RPMI7951 (cell line): ENCODE results near the gene RASL12. TPM values are rescaled to one million over a fixed set of nuclear protein-coding genes. Genes with fewer than 3 reads are reported as not detected.

ENCODE experiments used
- DNase-seq: peaks from one replicate; pipeline ENCODE4 v3.0.0-alpha.2; 2012; ENCODE audit warnings: low read depth
- total RNA-seq: library from RNA; depleted of rRNA; stranded (reverse); fragments of >200 nt; shearing (Covaris generic); gene quantifications from 2 replicates; pipeline ENCODE4 v1.2.3, GENCODE V29; 2014

RASL12 gene
- total RNA-seq, 1 experiment from 2014 or later = 0.48 TPM

DNA sequence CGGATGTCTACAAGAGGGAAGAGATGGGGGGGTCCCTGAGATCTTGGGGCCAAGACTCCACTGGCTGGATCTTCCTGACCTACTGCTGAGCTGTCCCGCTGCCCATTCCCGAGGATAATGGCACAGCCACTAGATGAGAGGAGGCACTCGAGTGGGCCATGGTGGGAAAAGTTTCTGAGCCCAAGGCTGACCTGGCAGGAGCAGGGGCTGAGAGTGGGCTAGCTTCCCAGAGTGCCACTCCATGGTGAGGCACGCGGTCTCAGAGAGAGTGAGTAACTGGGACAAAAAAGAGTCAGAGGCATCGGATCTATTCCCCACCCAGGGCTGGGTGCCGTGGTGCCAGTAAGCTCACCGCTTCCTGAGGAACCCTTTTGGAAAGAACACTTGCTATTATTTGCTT, 11.7 kb downstream of the RASL12 start:
- DNase-seq = no peak

DNA sequence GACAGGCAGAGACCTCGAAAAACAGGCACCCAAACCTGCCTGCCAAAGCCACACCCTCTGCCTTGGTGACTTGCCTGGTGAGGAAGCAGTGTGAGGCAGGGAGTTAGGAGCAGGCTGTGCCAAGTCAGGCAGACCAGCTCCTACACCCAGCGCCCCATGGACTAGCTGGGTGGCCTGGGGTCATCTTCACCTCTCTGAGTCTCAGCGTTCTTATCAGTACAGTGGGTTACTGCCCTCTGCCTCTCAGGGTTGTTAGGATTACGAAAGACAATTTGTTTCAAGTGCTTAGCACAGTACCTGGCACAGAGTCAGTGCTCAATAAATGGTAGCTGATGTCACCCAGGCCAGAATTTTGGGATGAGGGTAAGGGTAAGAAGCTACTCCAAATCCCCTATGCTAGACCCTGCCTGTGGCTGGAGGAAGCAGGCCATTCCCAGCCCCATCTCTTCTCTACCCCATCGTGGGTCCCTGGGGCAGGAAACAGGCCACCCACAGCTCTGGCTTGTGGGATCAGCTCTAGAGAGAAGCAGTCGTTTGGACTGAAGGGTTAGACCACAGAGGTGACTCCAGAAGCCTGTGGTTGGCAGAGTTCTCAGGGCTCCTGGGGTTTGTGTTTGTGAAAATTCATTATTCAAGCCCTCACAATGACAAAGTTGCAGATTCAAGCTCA, 12.5 kb downstream of the RASL12 start:
- no peak for DNase-seq

DNA sequence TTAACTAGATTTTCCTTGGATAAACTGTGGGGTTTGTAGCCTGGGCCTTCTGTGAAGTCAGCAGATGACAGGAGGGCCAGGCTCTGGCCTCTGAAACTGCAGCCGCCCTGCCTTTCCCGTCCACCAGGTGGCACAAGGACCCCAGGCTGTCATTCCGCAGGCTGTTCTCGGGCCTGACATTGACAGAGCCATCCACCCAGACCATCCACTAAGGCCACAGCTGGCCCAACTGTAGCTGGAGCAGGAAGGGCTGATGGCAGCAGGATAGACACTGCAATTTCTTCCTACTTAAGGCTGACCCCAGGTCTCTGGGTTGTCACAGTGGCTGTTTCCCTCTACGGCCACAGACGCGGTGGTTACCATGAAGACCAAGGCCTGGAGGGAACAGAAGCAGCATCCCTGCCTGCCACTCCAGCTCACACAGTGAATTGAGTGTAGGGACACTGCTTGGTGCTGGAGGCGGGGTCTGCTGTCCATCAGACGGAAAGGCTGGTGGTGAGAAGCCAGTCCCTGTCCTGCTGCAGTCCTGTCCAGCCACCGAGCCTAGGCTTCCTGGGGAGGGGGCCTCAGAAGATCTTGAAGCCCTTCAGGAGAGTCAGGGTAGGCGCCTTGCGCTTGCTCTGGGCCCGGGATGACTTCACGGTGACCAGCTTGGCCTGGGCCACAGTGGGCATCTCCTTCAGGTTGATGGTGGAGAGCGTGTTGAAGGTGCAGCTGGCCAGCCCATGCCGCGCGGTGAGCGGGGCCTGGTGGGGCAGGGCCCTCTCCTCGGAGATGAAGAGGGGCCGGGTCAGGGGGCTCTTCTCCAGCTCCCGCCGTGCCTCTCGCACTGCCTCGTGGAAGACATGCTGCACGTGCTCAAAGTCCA, 13.2 kb downstream of the RASL12 start:
- peak; percentile 59 for DNase-seq

DNA sequence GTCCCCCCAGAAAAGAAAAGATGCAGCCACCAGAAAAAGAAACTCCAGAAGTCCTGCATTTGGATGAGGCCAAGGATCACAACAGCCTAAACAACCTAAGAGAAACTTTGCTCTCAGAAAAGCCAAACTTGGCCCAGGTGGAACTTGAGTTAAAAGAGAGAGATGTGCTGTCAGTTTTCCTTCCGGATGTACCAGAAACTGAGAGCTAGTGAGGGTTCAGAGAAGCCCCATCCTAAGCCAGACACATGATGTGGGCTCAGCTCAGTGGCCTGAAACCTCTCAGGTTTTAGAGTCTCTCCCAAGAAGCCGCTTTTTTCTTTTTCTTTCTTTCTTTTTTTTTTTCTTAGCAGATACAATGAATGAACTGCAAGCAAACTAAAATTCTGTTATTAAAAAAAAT, 14.8 kb downstream of the RASL12 start:
- DNase-seq = no peak

DNA sequence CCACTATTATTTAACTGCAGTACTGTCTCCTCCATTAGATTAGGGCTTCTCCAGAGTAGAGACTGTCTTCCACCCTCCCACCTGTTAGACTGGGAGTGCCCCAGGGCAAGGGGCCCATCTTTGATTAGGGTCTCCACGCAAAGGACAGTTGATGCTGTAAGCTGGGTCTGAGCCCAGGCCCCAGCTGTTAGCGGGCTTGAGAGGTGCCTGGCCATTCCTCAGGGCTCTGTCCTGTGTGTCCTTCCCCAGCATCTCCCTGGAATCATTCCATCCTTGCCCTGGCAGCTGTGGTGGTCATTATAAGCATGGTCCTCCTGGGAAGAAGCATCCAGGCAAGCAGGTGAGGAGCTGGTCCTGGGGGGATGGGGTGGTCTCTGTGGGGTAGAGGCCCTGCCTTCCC, 16.5 kb downstream of the RASL12 start:
- no peak for DNase-seq

DNA sequence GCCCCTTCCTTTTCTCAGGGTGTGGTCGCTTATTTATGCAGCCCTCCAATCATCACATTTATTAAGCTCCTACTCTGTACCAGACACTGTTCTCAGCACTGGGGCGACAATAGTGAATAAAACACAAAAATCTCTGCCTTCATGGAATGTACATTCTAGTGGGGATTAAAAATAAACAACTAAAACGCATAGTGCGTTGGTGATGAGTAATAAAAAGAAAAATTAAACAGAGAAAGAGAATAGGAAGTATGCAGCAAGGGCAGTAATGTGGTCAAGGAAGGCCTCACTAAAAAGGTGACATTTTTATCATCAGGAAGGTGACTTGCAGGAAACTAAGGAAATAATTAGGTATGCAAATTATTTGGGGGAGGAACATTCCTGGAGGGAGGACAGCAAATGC, 17.5 kb downstream of the RASL12 start:
- no peak for DNase-seq

DNA sequence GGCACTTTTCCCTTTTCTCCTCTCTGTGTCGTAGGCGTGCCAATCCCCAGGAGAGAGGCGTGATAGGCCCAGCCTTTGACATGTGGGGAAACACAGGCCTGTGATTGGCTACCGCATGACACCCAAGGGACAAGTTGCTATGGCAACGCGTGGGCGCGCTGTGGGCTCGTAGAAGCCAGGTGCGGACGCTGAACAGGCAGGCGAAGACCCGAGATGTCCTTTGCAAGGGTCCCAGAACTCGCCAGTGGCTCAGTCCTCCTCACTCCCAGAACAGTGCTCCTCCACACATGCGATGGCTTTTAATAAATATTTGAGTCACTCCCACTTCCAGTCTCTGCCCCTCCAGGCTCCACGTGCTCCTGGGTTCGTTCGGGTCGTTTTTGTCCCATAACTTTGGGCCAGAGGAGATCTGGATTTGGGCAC, 18.4 kb downstream of the RASL12 start:
- peak; percentile 96 for DNase-seq

DNA sequence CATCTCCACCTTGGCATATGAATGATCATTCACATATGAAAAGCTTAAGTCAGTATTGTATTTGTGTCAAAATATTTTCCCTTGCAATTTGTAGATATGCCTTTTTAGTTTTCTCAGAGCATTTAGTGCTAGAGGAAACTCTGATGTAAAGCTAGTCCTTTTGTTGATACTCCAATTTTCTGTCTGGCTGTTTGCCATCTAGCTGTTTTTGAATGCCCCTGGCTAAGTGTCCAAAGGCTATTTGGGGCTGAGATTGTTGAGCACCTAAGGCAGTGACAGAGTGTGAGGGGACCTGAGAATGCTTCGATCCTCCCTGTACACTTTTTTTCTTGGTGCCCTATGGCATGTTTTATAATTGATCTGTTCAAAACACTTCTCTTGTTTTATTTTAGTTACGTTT, 19.6 kb downstream of the RASL12 start:
- no peak for DNase-seq

DNA sequence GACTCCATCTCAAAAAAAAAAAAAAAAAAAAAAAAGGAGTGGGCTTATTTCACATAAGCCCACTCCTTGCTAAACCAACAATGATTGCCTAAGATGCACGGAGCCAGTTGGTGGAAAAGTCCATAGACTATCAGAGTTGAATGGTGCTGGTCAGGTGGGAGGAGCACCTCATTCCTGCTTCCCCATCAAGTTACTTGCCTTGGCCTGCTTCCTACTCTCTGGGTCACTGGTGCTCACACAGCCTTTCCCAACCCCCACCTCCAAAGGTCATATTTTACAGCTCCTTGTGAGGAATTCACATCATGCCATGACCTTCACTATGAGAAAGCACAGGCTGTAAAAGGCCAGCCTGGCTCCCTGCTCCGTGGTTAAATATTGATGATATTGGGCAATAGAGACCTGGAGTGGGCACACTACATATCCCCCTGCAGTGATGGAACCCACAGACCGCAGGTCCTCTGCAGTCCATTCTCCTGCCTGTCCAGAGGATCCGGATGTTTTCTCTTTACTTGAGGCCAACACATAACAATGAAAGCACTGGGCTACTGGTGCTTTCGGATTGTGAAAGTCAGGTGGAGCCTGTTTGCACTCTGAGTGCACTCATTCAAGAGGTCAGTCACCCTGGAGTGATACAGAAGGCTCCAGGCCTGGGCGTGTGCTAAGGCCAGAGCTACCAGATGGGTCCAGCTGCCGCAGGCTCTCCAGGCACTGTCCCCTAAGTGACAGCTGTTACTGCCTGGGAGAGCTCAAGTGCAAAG, 22.9 kb downstream of the RASL12 start, which contains the start of gene SLC51B:
Gene SLC51B (plus strand): TSS at position 664 of the 758 bp plus-strand sequence. CDS start 4,618 bp downstream, outside the sequence.
- DNase-seq = no peak

DNA sequence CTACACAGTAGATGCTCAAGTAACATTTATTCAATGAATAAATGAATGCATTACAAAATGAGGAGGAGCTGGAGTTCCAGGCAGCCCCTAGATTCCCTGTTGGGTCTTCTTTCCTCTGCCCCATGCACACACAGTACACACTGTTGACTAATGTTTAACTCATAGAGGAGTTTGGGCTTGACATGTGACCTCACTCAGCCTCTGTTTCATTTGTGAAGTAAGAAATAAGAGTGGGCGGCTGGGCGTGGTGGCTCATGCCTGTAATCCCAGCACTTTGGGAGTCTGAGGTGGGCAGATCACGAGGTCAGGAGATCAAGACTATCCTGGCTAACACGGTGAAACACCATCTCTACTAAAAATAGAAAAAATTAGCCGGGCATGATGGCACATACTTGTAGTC, 23.6 kb downstream of the RASL12 start:
- peak; percentile 57 for DNase-seq

DNA sequence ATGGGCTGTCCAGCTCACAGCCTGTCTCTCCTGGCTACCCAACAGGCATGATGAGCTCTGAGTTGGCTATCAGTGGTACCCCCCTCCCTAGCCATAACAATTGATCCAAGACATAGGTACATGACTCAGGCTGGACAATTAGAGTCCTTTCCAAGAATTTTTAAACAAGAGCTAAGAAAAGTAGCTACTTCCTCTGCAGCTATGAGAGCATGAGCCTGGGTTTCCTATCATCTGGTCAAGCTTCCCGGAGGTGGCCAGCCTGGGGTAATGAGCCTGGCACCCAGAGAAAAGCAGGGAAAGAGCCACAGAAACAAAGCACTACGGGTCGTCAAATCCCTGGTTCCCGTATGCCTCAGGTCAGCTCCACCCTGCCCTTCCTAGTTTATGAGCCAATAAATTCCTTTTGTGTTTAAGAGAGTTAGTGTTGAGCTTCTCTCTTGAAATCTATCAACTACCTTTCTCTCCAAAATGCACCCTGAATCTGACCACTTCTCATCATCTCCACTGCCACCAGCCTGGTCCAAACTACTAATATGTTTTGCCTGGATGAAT, 24.9 kb downstream of the RASL12 start:
- no peak for DNase-seq

DNA sequence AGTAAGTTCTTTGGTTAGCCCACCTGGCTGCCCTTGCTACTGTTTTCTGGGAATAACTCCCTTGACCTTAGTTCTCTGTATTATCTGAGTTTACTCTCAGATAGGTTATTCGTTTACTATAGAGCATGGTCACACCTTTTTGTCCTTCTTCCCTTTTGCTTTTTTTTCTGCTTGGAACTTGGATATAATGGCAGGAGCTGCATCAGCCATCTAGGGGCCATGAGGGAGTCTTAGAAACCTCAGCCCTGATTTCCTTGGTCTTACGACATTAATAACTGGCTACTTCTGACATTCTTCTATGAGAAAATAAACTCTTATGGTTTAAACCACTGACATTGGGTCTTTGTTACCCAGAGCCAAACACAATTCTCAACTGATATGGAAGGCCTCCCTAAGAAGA, 26.0 kb downstream of the RASL12 start:
- no peak for DNase-seq

DNA sequence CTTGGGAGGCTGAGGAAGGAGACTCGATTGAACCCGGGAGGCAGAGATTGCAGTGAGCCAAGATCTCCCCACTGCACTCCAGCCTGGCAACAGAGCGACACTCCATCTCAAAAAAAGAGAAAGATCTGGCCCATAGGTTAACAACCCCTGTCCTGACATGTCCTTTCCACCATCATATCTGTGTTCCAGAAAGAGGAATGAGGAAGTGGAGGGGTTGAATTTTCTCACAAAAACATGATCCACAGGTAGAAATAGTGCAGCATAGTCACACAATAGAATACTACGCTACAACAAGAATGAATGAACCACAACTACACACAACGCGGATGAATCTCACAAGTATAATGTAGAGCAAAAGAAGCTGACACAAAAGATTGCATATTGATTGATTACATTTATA, 27.3 kb downstream of the RASL12 start:
- no peak for DNase-seq

DNA sequence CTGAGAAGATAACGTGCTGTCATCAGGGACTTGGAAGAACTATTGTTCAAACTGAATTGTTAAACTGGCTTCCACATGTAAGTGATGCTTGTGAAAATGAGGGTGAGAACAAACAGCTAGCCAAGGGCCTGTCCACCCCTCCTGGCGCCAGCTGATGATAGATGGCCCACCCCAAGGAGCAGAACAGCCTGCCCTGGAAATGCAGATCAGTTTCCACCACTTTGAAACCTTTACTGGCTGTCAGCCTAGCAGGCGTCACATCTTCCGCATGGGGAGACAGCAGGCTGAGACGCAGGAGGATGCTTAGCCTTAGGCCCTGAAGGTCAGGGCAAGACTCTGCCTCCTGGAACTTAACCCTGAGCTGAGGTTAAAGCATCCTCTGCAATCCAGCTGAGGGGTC, 29.0 kb downstream of the RASL12 start:
- no peak for DNase-seq

DNA sequence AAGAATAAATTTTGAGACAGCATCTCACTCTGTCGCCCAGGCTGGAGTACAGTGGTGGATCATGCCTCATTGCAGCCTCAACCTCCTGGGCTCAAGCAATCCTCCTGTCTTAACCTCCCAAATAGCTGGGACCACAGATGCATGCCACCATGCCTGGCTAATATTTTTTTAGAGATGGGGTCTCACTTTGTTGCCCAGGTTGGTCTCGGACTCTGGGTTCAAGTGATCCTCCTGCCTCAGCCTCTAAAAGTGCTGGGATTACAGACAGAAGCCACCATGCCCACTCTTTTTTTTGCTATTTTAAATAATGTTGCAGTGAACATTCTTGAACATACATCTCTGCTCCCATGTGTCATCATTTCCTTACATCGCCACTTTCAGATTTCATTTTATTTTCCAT, 29.4 kb downstream of the RASL12 start:
- no peak for DNase-seq

DNA sequence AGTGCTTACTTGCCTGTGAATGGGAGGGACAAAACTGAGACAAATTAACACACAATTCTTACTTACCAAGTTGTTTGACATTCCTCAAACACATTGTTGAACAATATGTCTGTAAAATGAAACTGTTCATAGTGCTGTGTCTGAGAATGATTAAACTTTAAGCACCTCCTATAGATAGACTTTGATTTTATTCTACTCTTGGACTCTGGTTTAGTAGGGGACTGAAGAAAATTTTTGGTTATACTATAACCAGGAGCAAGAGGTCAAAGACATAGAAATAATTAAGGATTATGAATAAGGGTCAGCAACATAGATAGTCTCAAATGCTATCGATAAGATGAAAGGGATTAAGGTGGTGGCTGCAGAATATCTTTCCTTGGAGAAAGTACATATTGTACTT, 30.5 kb downstream of the RASL12 start:
- no peak for DNase-seq

DNA sequence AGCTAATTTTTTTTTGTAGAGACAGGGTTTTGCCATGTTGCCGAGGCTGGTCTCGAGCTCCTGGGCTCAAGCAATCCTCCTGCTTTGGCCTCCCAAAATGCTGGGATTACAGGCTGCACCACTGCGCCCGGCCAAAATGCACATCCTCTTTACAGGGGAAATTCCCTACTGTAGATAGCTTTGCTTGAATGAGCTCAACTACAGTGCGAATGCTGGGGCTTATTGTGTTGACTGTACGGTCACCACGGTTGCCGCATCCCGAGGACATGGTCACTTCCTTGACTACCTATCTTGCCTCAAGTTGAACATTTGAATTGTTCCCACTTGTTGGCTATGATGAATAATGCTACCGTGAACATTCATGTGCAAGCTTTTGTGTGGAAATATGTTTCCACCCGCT, 33.1 kb downstream of the RASL12 start:
- DNase-seq = no peak

DNA sequence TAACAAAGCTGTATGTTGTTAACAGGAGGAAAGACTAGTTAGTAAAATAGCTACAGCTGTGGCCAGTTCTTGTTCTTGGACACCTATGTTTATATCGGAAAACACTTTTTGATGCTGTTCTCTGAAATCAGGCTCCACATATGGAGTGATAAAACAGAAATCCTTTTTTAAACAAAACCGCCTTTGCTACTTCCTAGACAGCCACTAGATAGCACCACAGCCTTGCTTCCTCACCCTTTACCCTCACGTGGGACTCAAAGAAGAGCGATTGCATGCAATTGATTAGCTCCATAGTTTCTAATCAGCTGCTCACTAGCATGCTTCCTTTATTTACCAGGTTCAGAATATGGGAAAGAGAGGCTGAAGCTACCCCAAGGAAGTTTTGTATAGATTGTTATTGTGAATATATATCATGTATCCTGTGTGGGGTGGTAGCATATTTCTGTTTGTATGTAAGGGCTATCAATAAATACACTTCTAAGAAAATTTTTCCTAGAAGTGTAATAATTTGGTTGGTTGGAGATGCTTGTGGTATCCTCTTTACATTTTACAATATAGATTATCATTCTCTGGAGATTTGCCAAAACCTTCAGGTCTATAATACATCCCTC, 34.0 kb downstream of the RASL12 start:
- DNase-seq = peak; percentile 53

DNA sequence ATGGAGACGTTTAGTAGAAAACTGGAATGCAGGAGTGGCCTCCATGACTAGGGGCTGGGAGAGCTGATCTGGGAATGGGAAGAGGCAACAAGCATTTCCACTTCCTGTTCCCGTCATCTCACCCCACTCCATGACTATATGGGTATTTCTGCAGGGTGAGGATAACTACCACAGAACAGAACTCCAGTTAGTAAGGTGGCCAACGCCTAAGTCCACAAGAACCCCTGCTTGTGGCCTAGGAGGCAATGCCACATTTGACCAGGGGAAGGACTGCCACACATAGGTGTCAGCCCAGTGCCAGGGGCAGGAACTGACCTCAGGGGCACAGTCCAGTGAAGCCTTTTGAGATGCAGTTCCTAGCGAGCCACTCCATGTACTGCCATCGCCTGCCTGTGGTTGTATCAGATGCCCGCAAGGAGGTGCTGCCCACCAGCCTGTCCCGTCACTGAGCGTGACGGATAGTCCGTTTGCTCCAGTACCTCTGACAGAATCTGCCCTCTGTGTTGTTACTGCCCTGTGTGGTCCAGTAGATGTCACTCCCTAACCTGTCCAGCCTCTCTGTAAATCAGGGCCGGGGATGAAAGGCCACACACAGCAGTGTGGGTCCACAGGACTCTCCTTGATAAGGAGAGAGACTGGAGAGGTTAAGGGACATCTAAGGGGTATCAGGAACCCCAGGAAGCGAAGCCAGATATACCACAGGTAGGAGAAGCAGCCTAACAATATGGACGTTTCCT, 34.8 kb downstream of the RASL12 start:
- peak; percentile 60 for DNase-seq

DNA sequence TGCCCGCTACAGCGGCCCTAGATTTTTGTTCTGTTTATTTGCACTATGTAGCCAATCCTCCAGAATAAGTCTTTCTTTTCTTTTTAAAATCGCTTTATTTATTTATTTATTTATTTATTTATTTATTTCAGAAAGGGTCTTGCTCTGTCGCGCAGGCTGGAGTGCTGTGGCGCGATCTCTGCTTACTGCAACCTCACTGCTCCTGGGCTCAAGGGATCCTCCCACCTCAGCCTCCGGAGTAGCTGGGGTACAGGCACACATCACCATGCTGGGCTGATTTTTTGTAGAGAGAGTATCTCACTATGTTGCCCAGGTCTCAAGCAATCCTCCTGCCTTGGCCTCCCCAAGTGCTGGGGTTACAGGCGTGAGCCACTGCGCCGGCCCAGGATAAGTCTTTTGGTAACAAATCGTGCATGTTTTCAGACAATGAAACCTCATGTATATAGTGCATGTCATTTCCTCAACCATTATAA, 38.0 kb downstream of the RASL12 start:
- no peak for DNase-seq
